Gastrocnemius medialis (tissue), 4 donors: Measurements from ENCODE around the gene SARS2. TPM values are rescaled to one million over a fixed set of nuclear protein-coding genes. Genes with fewer than 3 reads are reported as not detected.
"Not testable (repeated sequence)": the region's sequence is repeated elsewhere in the genome, so short reads cannot be mapped to it uniquely, and the experiment has no call there.

ENCODE experiments used
- ATAC-seq, 2 donors: fragments of 150-250 bp; one replicate each; pipeline ENCODE4 v1.9.1; 2016
- DNase-seq, 2 donors: peaks; one replicate each; pipeline ENCODE4 v3.0.0-alpha.2; 2019
- H3K27ac ChIP-seq, 4 donors: fragments of 200-600 bp; sonication (generic); 1 replicate in 1 of 4; 2 replicates in 3 of 4; pipeline ENCODE4 v1.5.1; 2016 to 2018; ENCODE audit warnings: mild to moderate bottlenecking in 2 of 4, moderate library complexity in 1 of 4
- H3K27me3 ChIP-seq, 3 donors: fragments of 200-600 bp; sonication (generic) in 2 of 3; 1 replicate in 1 of 3; 2 replicates in 2 of 3; pipeline versions ENCODE4 v1.5.1 to v1.6.0; 2016 to 2019; ENCODE audit warnings: mild to moderate bottlenecking in 1 of 3, moderate library complexity in 1 of 3
- H3K36me3 ChIP-seq, 2 donors: fragments of 200-600 bp; sonication (generic) in 1 of 2; one replicate each; pipeline ENCODE4 v1.5.1; 2017 to 2018
- H3K4me1 ChIP-seq, 2 donors: fragments of 200-600 bp; sonication (generic) in 1 of 2; one replicate each; pipeline ENCODE4 v1.5.1; 2016 to 2017; ENCODE audit warnings: mild to moderate bottlenecking in 2 of 2
- H3K4me3 ChIP-seq, 4 donors: fragments of 200-600 bp; sonication (generic) in 3 of 4; 1 replicate in 1 of 4; 2 replicates in 3 of 4; pipeline ENCODE4 v1.5.1; 2016 to 2019; ENCODE audit warnings: mild to moderate bottlenecking in 2 of 4
- H3K9me3 ChIP-seq, 3 donors: fragments of 200-600 bp; sonication (generic) in 2 of 3; 1 replicate in 1 of 3; 2 replicates in 2 of 3; pipeline ENCODE4 v1.5.1; 2016 to 2019
- POLR2A ChIP-seq, 2 donors: fragments of 450-650 bp; IDR thresholded peaks; one replicate each; pipeline ENCODE4 v1.6.1; 2017; ENCODE audit warnings: antibody characterized with exemption in 2 of 2, mild to moderate bottlenecking in 2 of 2, moderate library complexity in 2 of 2
- in situ Hi-C, 4 donors: fragments of 200-750 bp; cut with MboI; loops; one replicate each; pipeline versions ENCODE4 v1.15.0 to v1.8.0; 2017; ENCODE audit warnings: low sequenced_read_pairs in 4 of 4
- intact Hi-C: fragments of 100-400 bp; cut with DNase I; formaldehyde crosslinking; loops from one replicate; pipeline ENCODE4 v1.15.1; 2023; ENCODE audit warnings: low total_unique reads
- total RNA-seq, 4 donors: library from RNA; depleted of rRNA; stranded (reverse); fragments of >200 nt; gene quantifications; one replicate each; pipeline versions ENCODE4 v1.1.0 to v1.2.3, GENCODE V29; 2016
- TF ChIP-seq, protein P1 (sequence below), 5 experiments: fragments of 450-650 bp in 3 of 5; fragments of 200-600 bp in 2 of 5; sonication (generic) in 2 of 5; IDR thresholded peaks in 4 of 5; conservative IDR thresholded peaks in 1 of 5; 1 replicate in 4 of 5; 2 replicates in 1 of 5; pipeline ENCODE4 v1.5.1; 2016 to 2019; ENCODE audit warnings: antibody characterized with exemption in 5 of 5, mild to moderate bottlenecking in 3 of 5, moderate library complexity in 3 of 5

Gene SARS2
- total RNA-seq, 4 donors from 2014 or later, result 12.1 to 30.0 (median 27.8) TPM

DNA sequence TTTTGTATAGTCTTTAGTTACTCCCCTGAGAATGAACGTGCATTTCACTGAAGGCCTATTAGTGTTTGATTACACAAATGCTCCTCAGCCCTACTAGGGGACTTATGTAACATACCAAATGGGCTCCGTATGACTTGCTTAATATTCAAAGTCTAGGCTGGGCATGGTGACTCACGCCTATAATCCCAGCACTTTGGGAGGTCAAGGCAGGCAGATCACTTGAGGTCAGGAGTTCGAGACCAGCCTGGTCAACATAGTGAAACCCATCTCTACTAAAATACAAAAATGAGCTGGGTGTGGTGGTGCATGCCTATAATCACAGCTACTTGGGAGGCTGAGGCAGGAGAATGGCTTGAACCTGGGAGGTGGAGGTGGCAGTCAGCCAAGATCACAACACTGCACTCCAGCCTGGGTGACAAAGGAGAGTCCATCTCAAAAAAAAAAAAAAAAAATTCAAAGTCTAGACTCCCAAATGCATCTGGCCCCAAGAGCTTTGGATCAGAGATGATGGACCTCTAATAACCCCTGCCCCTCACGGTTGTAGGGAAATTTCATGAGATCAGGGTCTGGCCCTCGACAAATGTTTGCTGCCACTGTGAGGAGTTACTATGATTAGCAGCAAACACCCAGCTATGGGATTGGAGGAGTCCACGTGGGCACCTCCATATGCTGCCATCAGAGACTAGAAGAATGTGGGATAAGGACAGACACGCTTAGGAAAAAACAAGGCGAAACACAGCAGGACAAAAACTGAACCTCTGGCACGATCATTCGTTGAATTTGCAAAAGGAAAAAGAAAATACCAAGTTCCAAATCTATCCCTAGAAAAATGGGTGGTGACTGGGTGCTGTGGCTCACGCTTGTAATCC is 40.3 kb upstream of the SARS2 start:
- in situ Hi-C loops (no loop called here), intact Hi-C loops (no loop called here)

DNA sequence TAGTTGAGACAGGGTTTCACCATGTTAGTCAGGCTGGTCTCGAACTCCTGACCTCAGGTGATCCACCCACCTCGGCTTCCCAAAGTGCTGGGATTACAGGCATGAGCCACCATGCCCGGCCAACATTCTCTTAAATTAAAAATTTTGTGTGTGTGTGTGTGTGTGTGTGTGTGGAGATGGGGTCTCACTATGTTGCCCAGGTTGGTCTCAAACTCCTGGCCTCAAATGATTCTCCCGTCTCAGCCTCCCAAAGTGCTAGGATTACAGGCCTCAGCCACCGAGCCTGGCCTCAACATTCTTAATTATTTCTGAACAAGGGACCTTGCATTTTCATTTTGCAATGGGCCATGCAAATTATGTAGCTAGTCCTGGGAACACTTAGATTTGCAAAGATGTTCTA is 35.6 kb upstream of the SARS2 start:
- H3K36me3 ChIP-seq, H3K4me1 ChIP-seq, intact Hi-C loops, H3K27me3 ChIP-seq, in situ Hi-C loops, H3K27ac ChIP-seq, DNase-seq, H3K4me3 ChIP-seq, ATAC-seq, H3K9me3 ChIP-seq: not testable (repeated sequence)

More for the DNA sequence above, 40.3 kb upstream of the SARS2 start:
- Histone ChIP-seq H3K9me3 (no peaks in the 10 kb centered on the region), H3K4me3 (no peak overlapping the region), H3K27ac (no peak overlapping the region), H3K36me3 (no peaks in the 10 kb centered on the region), H3K27me3 (peaks cover 2 to 9% (median 3%) of the 10 kb centered on the region in 3 donors), H3K4me1 (no peaks in the 10 kb centered on the region)
- DNase-seq (no peak), ATAC-seq (no peak)
- no peak for TF ChIP-seq POLR2A (IDR thresholded peaks at IDR 0.05)
- TF ChIP-seq, protein P1, sequence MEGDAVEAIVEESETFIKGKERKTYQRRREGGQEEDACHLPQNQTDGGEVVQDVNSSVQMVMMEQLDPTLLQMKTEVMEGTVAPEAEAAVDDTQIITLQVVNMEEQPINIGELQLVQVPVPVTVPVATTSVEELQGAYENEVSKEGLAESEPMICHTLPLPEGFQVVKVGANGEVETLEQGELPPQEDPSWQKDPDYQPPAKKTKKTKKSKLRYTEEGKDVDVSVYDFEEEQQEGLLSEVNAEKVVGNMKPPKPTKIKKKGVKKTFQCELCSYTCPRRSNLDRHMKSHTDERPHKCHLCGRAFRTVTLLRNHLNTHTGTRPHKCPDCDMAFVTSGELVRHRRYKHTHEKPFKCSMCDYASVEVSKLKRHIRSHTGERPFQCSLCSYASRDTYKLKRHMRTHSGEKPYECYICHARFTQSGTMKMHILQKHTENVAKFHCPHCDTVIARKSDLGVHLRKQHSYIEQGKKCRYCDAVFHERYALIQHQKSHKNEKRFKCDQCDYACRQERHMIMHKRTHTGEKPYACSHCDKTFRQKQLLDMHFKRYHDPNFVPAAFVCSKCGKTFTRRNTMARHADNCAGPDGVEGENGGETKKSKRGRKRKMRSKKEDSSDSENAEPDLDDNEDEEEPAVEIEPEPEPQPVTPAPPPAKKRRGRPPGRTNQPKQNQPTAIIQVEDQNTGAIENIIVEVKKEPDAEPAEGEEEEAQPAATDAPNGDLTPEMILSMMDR (IDR thresholded peaks at IDR 0.05 in 4 of 5, conservative IDR thresholded peaks at IDR 0.05 in 1 of 5), result no peak

DNA sequence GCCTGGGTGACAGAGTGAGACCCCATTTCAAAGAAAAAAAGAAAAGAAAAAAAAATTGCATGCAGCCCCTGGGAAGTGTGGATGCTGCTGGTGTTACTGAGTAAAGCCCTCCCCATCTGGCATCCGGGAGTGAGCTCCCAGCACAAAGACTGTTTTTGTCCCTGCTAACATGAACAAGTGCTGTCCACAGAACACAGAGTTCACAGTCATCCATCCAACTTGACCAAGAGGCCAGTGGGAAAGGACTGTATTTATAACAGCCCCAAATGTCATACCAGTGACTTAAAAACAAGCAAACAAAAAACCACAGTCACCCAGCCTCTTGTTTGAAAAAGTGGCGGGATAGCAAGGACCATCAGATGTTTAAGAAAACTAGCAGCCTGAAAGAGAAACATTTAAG is 34.2 kb upstream of the SARS2 start:
- Histone ChIP-seq H3K9me3 (no peaks in the 10 kb centered on the region), H3K27me3 (no peaks in the 10 kb centered on the region), H3K4me1 (no peaks in the 10 kb centered on the region), H3K36me3 (no peaks in the 10 kb centered on the region), H3K27ac (no peak overlapping the region), H3K4me3 (no peak overlapping the region)
- ATAC-seq (no peak), DNase-seq (no peak)
- TF ChIP-seq POLR2A (IDR thresholded peaks at IDR 0.05), result no peak
- TF ChIP-seq, protein P1 (IDR thresholded peaks at IDR 0.05 in 4 of 5, conservative IDR thresholded peaks at IDR 0.05 in 1 of 5), result no peak
- intact Hi-C loops, result no loop called here
- in situ Hi-C loops, result no loop called here

DNA sequence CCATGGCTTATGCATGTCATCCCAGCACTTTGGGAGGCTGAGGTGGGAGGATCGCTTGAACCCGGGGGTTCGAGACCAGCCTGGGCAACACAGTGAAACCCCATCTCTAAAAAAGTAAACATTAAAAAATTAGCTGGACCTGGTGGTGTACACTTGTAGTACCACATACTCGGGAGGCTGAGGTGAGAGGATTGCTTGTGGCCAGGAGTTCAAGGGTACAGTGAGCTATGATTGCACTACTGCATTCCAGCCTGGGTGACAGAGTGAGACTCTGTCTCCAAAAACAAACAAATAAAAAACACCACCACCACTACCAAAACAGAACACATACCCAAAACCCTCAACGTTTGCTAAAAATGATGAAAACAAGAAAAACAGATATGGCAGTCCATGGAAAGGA is 29.1 kb upstream of the SARS2 start:
- no peaks in the 10 kb centered on the region for H3K27me3 ChIP-seq
- no peaks in the 10 kb centered on the region for H3K9me3 ChIP-seq
- intact Hi-C loops (no loop called here), in situ Hi-C loops (no loop called here)
- H3K4me1 ChIP-seq, result no peaks in the 10 kb centered on the region
- TF ChIP-seq POLR2A (IDR thresholded peaks at IDR 0.05), result no peak
- TF ChIP-seq, protein P1 (IDR thresholded peaks at IDR 0.05 in 4 of 5, conservative IDR thresholded peaks at IDR 0.05 in 1 of 5), result no peak
- DNase-seq (no peak), ATAC-seq (no peak)
- no peak overlapping the region for H3K27ac ChIP-seq
- no peaks in the 10 kb centered on the region for H3K36me3 ChIP-seq
- no peak overlapping the region for H3K4me3 ChIP-seq

DNA sequence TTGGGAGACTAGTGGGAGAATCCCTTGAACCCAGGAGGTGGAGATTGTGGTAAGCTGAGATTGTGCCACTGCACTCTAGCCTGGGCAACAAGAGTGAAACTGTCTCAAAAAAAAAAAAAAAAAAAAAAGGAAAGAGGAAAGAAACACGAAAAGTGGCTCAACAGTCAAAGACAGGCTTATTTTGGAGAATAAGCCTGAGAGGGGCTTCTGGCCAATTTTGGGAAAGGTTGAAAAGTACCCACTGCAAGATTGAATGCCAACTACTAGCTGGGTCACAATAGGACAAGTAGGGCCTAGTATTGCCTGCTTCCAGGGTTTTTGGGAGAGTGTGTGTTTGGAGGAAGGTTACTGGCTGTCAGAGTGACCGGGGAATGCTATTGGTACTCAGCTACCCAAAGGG is 27.7 kb upstream of the SARS2 start:
- ATAC-seq (no peak), DNase-seq (no peak)
- in situ Hi-C loops (no loop called here), intact Hi-C loops (no loop called here)
- no peaks in the 10 kb centered on the region for H3K4me1 ChIP-seq
- H3K27me3 ChIP-seq, result no peaks in the 10 kb centered on the region
- H3K27ac ChIP-seq, result no peak overlapping the region
- TF ChIP-seq POLR2A (IDR thresholded peaks at IDR 0.05), result no peak
- TF ChIP-seq, protein P1 (IDR thresholded peaks at IDR 0.05 in 4 of 5, conservative IDR thresholded peaks at IDR 0.05 in 1 of 5), result no peak
- H3K9me3 ChIP-seq, result no peaks in the 10 kb centered on the region
- H3K36me3 ChIP-seq, result no peaks in the 10 kb centered on the region
- no peak overlapping the region for H3K4me3 ChIP-seq
